Measurements from ENCODE around the gene DIAPH3.

The DIAPH3 gene

GRCh38 chr13:59680429-59681024 is 483.2 kb downstream of the DIAPH3 start:
- no peaks in the 10 kb centered on the region for H3K27me3 ChIP-seq (ENCODE audit: control insufficient read depth in 1 of 2, insufficient read depth in 2 of 2, low read length in 2 of 2)
- no peaks in the 10 kb centered on the region for H3K36me3 ChIP-seq (ENCODE audit: insufficient read depth, low read length)
- no peak overlapping the region for H3K27ac ChIP-seq (ENCODE audit: low read depth, low read length)
- H3K9me3 ChIP-seq (ENCODE audit: low read length), result no peaks in the 10 kb centered on the region
- H3K4me3 ChIP-seq (ENCODE audit: low read depth in 1 of 2, low read length in 2 of 2), result no peak overlapping the region
- H3K4me1 ChIP-seq (ENCODE audit: insufficient read depth, low read length), result no peaks in the 10 kb centered on the region
- no peak overlapping the region for H3K9ac ChIP-seq (ENCODE audit: low read length)

DNA sequence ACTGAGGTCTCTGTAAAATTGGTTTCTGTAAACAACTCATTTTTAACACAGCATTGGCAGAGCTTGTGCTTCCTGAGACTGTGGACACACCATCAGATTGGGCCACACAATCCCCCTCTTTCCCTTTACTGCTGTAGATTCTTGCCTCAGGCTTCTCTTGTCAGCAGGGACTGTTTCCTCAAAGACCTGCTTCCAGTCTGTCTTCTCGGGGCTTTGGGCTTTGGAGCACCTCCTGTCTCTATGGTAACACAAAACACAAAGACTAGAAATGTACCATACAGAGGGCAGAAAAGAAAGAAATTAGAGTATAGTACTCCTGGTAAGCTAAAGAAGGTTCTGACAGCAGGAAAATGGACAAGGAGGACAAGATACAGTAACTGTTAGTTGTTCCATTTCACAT is 484.5 kb downstream of the DIAPH3 start:
- Histone ChIP-seq H3K9me3 (ENCODE audit: low read length) (no peaks in the 10 kb centered on the region), H3K27me3 (ENCODE audit: control insufficient read depth in 1 of 2, insufficient read depth in 2 of 2, low read length in 2 of 2) (no peaks in the 10 kb centered on the region), H3K9ac (ENCODE audit: low read length) (no peak overlapping the region), H3K4me3 (ENCODE audit: low read depth in 1 of 2, low read length in 2 of 2) (no peak overlapping the region), H3K4me1 (ENCODE audit: insufficient read depth, low read length) (no peaks in the 10 kb centered on the region), H3K27ac (ENCODE audit: low read depth, low read length) (no peak overlapping the region), H3K36me3 (ENCODE audit: insufficient read depth, low read length) (no peaks in the 10 kb centered on the region)

GRCh38 chr13:59677966-59678814 is 485.5 kb downstream of the DIAPH3 start:
- no peak overlapping the region for H3K4me3 ChIP-seq (ENCODE audit: low read depth in 1 of 2, low read length in 2 of 2)
- H3K9ac ChIP-seq (ENCODE audit: low read length), result no peak overlapping the region
- H3K4me1 ChIP-seq (ENCODE audit: insufficient read depth, low read length), result no peaks in the 10 kb centered on the region
- no peaks in the 10 kb centered on the region for H3K36me3 ChIP-seq (ENCODE audit: insufficient read depth, low read length)
- no peak overlapping the region for H3K27ac ChIP-seq (ENCODE audit: low read depth, low read length)
- H3K9me3 ChIP-seq (ENCODE audit: low read length), result no peaks in the 10 kb centered on the region
- no peaks in the 10 kb centered on the region for H3K27me3 ChIP-seq (ENCODE audit: control insufficient read depth in 1 of 2, insufficient read depth in 2 of 2, low read length in 2 of 2)

- Histone ChIP-seq H3K4me1 (ENCODE audit: insufficient read depth, low read length) (no peaks in the 10 kb centered on the region), H3K36me3 (ENCODE audit: insufficient read depth, low read length) (no peaks in the 10 kb centered on the region), H3K27ac (ENCODE audit: low read depth, low read length) (no peak overlapping the region), H3K4me3 (ENCODE audit: low read depth in 1 of 2, low read length in 2 of 2) (no peak overlapping the region), H3K27me3 (ENCODE audit: control insufficient read depth in 1 of 2, insufficient read depth in 2 of 2, low read length in 2 of 2) (no peaks in the 10 kb centered on the region), H3K9me3 (ENCODE audit: low read length) (no peaks in the 10 kb centered on the region), H3K9ac (ENCODE audit: low read length) (no peak overlapping the region)
Observed at GRCh38 chr13:59677430-59677829, 486.3 kb downstream of the DIAPH3 start.

- Histone ChIP-seq H3K4me3 (ENCODE audit: low read depth in 1 of 2, low read length in 2 of 2) (no peak overlapping the region), H3K27ac (ENCODE audit: low read depth, low read length) (no peak overlapping the region), H3K4me1 (ENCODE audit: insufficient read depth, low read length) (no peaks in the 10 kb centered on the region), H3K36me3 (ENCODE audit: insufficient read depth, low read length) (no peaks in the 10 kb centered on the region), H3K9ac (ENCODE audit: low read length) (no peak overlapping the region), H3K9me3 (ENCODE audit: low read length) (no peaks in the 10 kb centered on the region), H3K27me3 (ENCODE audit: control insufficient read depth in 1 of 2, insufficient read depth in 2 of 2, low read length in 2 of 2) (no peaks in the 10 kb centered on the region)
Observed at GRCh38 chr13:59674616-59675015, 489.1 kb downstream of the DIAPH3 start.

GRCh38 chr13:59673286-59673685 is 490.4 kb downstream of the DIAPH3 start:
- H3K9me3 ChIP-seq (ENCODE audit: low read length), result no peaks in the 10 kb centered on the region
- no peaks in the 10 kb centered on the region for H3K27me3 ChIP-seq (ENCODE audit: control insufficient read depth in 1 of 2, insufficient read depth in 2 of 2, low read length in 2 of 2)
- no peaks in the 10 kb centered on the region for H3K4me1 ChIP-seq (ENCODE audit: insufficient read depth, low read length)
- H3K9ac ChIP-seq (ENCODE audit: low read length), result no peak overlapping the region
- no peak overlapping the region for H3K4me3 ChIP-seq (ENCODE audit: low read depth in 1 of 2, low read length in 2 of 2)
- no peaks in the 10 kb centered on the region for H3K36me3 ChIP-seq (ENCODE audit: insufficient read depth, low read length)
- H3K27ac ChIP-seq (ENCODE audit: low read depth, low read length), result no peak overlapping the region

- H3K9ac ChIP-seq (ENCODE audit: low read length), result no peak overlapping the region
- no peaks in the 10 kb centered on the region for H3K27me3 ChIP-seq (ENCODE audit: control insufficient read depth in 1 of 2, insufficient read depth in 2 of 2, low read length in 2 of 2)
- H3K36me3 ChIP-seq (ENCODE audit: insufficient read depth, low read length), result no peaks in the 10 kb centered on the region
- H3K9me3 ChIP-seq (ENCODE audit: low read length), result no peaks in the 10 kb centered on the region
- H3K27ac ChIP-seq (ENCODE audit: low read depth, low read length), result no peak overlapping the region
- H3K4me3 ChIP-seq (ENCODE audit: low read depth in 1 of 2, low read length in 2 of 2), result no peak overlapping the region
- no peaks in the 10 kb centered on the region for H3K4me1 ChIP-seq (ENCODE audit: insufficient read depth, low read length)
Observed at GRCh38 chr13:59672445-59672844, 491.3 kb downstream of the DIAPH3 start.

DNA sequence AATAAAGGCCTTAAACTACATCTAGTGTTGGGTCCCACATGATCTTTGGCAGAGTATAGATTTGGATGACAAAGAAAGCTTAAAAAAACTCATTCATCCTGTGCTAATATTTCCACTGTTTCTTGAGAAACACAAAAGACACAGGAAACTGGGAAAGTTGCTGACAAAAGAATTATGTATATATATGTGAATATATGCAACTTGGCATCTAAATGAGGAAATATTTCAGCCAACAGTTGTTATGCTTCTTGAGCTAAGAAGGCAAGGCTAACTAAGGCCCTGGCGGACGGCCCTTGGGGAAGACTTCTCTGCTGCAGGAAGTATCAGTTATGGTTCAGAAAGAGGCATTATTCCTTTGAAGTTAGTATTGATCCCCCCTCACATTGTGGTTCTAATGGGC is 491.8 kb downstream of the DIAPH3 start:
- H3K27ac ChIP-seq (ENCODE audit: low read depth, low read length), result no peak overlapping the region
- H3K27me3 ChIP-seq (ENCODE audit: control insufficient read depth in 1 of 2, insufficient read depth in 2 of 2, low read length in 2 of 2), result no peaks in the 10 kb centered on the region
- no peaks in the 10 kb centered on the region for H3K4me1 ChIP-seq (ENCODE audit: insufficient read depth, low read length)
- no peaks in the 10 kb centered on the region for H3K9me3 ChIP-seq (ENCODE audit: low read length)
- no peaks in the 10 kb centered on the region for H3K36me3 ChIP-seq (ENCODE audit: insufficient read depth, low read length)
- no peak overlapping the region for H3K9ac ChIP-seq (ENCODE audit: low read length)
- no peak overlapping the region for H3K4me3 ChIP-seq (ENCODE audit: low read depth in 1 of 2, low read length in 2 of 2)

DNA sequence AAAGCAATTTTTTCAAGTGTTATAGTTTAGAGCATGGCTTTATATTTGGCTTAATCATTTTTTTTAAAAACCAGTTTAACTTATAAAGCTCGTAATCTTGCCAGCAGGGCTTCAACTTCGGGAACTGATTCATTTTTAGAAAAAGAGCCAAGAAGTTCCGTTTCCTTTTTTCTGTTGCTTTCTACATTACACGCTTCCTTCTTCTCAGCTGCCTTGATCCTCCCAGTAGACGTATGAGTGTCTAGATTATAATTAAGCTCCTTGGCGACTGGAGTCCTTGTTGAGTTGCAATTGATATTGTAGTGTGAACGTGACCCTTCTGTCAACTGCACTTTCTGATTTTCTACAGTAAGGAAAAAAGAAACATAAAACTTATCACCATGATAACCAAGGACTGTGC is 497.2 kb downstream of the DIAPH3 start:
- Histone ChIP-seq H3K4me3 (ENCODE audit: low read depth in 1 of 2, low read length in 2 of 2) (no peak overlapping the region), H3K9ac (ENCODE audit: low read length) (no peak overlapping the region), H3K4me1 (ENCODE audit: insufficient read depth, low read length) (no peaks in the 10 kb centered on the region), H3K9me3 (ENCODE audit: low read length) (no peaks in the 10 kb centered on the region), H3K27me3 (ENCODE audit: control insufficient read depth in 1 of 2, insufficient read depth in 2 of 2, low read length in 2 of 2) (no peaks in the 10 kb centered on the region), H3K36me3 (ENCODE audit: insufficient read depth, low read length) (no peaks in the 10 kb centered on the region), H3K27ac (ENCODE audit: low read depth, low read length) (no peak overlapping the region)

- Histone ChIP-seq H3K36me3 (ENCODE audit: insufficient read depth, low read length) (no peaks in the 10 kb centered on the region), H3K9me3 (ENCODE audit: low read length) (no peaks in the 10 kb centered on the region), H3K9ac (ENCODE audit: low read length) (no peak overlapping the region), H3K4me1 (ENCODE audit: insufficient read depth, low read length) (no peaks in the 10 kb centered on the region), H3K27me3 (ENCODE audit: control insufficient read depth in 1 of 2, insufficient read depth in 2 of 2, low read length in 2 of 2) (no peaks in the 10 kb centered on the region), H3K4me3 (ENCODE audit: low read depth in 1 of 2, low read length in 2 of 2) (no peak overlapping the region), H3K27ac (ENCODE audit: low read depth, low read length) (no peak overlapping the region)
Observed at GRCh38 chr13:59665732-59666131, 498.0 kb downstream of the DIAPH3 start.

DNA sequence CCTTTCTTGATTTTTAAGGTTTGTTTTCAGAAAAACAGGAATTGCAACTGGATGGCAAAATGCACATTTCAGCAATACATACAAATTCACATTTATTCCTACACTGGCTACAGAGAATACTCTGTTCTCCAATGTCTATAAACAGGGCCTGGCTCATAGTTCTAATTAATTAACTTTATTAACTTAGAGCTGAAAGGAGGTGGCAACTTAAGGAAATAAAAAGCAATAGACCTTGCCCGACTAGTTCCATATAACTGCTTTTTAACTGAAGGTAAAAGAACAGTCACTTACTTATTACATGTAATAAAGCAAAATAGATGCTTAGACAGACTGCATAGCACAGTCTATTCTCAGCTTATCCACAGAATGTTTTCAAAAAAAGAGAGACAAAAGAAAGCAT is 498.5 kb downstream of the DIAPH3 start:
- no peak overlapping the region for H3K4me3 ChIP-seq (ENCODE audit: low read depth in 1 of 2, low read length in 2 of 2)
- H3K27me3 ChIP-seq (ENCODE audit: control insufficient read depth in 1 of 2, insufficient read depth in 2 of 2, low read length in 2 of 2), result no peaks in the 10 kb centered on the region
- no peaks in the 10 kb centered on the region for H3K36me3 ChIP-seq (ENCODE audit: insufficient read depth, low read length)
- H3K4me1 ChIP-seq (ENCODE audit: insufficient read depth, low read length), result no peaks in the 10 kb centered on the region
- H3K9me3 ChIP-seq (ENCODE audit: low read length), result no peaks in the 10 kb centered on the region
- H3K9ac ChIP-seq (ENCODE audit: low read length), result no peak overlapping the region
- H3K27ac ChIP-seq (ENCODE audit: low read depth, low read length), result no peak overlapping the region

DNA sequence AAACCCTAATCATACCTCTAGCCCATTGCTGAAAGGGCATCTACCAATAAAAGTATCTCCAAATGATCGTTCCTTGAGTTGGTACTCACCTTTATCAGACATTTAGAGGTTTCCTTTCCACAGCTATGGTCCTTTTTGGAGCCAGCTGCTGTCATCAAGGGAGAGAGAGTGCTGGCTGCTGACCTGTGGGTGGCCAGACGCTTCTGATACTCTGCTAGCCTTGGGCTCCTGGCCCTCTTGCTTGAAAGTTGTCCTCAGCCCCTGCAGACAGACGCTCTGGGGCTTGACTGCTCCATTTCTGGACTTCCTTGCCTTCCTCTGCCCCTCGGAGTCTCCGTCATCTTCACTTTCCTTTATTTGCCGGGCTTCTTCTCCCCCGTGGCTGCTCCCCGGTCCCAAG is 499.1 kb downstream of the DIAPH3 start:
- Histone ChIP-seq H3K27ac (ENCODE audit: low read depth, low read length) (no peak overlapping the region), H3K4me1 (ENCODE audit: insufficient read depth, low read length) (no peaks in the 10 kb centered on the region), H3K4me3 (ENCODE audit: low read depth in 1 of 2, low read length in 2 of 2) (no peak overlapping the region)

More for the DNA sequence above, 499.1 kb downstream of the DIAPH3 start:
- no peak overlapping the region for H3K9ac ChIP-seq (ENCODE audit: low read length)
- no peaks in the 10 kb centered on the region for H3K27me3 ChIP-seq (ENCODE audit: control insufficient read depth in 1 of 2, insufficient read depth in 2 of 2, low read length in 2 of 2)
- no peaks in the 10 kb centered on the region for H3K36me3 ChIP-seq (ENCODE audit: insufficient read depth, low read length)
- no peaks in the 10 kb centered on the region for H3K9me3 ChIP-seq (ENCODE audit: low read length)

Data from muscle layer of colon (tissue), 2 donors.